ENCODE data around the gene RIN1.

GRCh38 chr11:66322732-66323427 lies 13.4 kb downstream of the RIN1 start:
- TF ChIP-seq CTCF (IDR thresholded peaks at IDR 0.05) (no peak), EZH2 (IDR thresholded peaks at IDR 0.05) (no peak)
